MCF 10A (cell line): Measurements from ENCODE around the gene TTLL6. TPM values are rescaled to one million over a fixed set of nuclear protein-coding genes. Genes with fewer than 3 reads are reported as not detected.

Source experiments
- BruUV-seq: library from RNA; stranded (reverse); fragments of 400-500 nt; replicated peaks from 2 replicates; lab custom pipeline; 2021; lab: Mats Ljungman, UMichigan
- CTCF ChIA-PET: fragments of 300-600 bp; sonication (Branson Sonifier 250); formaldehyde crosslinking; extraction: SDS; loops from one replicate; lab custom pipeline; 2021; ENCODE audit warnings: antibody characterized with exemption, inconsistent platforms; lab: Yijun Ruan, JAX
- POLR2A ChIA-PET: fragments of 300-600, 350-650 bp; sonication (Branson Sonifier 250); formaldehyde crosslinking; extraction: SDS; loops from one replicate; lab custom pipeline; 2020; ENCODE audit warnings: antibody characterized with exemption, inconsistent platforms; lab: Yijun Ruan, JAX
- DNase-seq: peaks from one replicate; pipeline ENCODE4 v3.0.0-alpha.2; 2018; ENCODE audit not compliant: unreplicated experiment
- H3K27ac Mint-ChIP-seq: one replicate; pipeline ENCODE4 v1.8.0; 2022; ENCODE audit warnings: mild to moderate bottlenecking, low read depth, mixed read lengths; ENCODE audit not compliant: unreplicated experiment
- H3K27me3 Mint-ChIP-seq: one replicate; pipeline ENCODE4 v1.8.0; 2022; ENCODE audit warnings: mixed read lengths; ENCODE audit not compliant: insufficient read depth, unreplicated experiment
- H3K36me3 Mint-ChIP-seq: one replicate; pipeline ENCODE4 v1.8.0; 2022; ENCODE audit warnings: mild to moderate bottlenecking, moderate library complexity, mixed read lengths; ENCODE audit not compliant: insufficient read depth, unreplicated experiment
- H3K4me1 Mint-ChIP-seq: one replicate; pipeline ENCODE4 v1.8.0; 2022; ENCODE audit warnings: mixed read lengths; ENCODE audit not compliant: insufficient read depth, unreplicated experiment
- H3K4me3 Mint-ChIP-seq: one replicate; pipeline ENCODE4 v1.8.0; 2022; ENCODE audit warnings: mild to moderate bottlenecking, moderate library complexity, mixed read lengths; ENCODE audit not compliant: unreplicated experiment
- H3K9me3 Mint-ChIP-seq: one replicate; pipeline ENCODE4 v1.8.0; 2022; ENCODE audit warnings: mixed read lengths; ENCODE audit not compliant: unreplicated experiment
- CTCF ChIP-seq: fragments of 200-600 bp; IDR thresholded peaks from one replicate; pipeline ENCODE4 v1.8.0; 2022; ENCODE audit warnings: antibody characterized with exemption, mild to moderate bottlenecking; ENCODE audit not compliant: unreplicated experiment
- intact Hi-C: fragments of 100-400 bp; cut with micrococcal nuclease; formaldehyde crosslinking; loops from 2 replicates; pipeline ENCODE4 v1.14.1; 2022
- total RNA-seq: library from RNA; stranded (reverse); gene quantifications from 2 replicates; pipeline ENCODE4 v1.2.3, GENCODE V29; 2022

Gene TTLL6
- total RNA-seq, 1 experiment from 2014 or later, result not detected

DNA sequence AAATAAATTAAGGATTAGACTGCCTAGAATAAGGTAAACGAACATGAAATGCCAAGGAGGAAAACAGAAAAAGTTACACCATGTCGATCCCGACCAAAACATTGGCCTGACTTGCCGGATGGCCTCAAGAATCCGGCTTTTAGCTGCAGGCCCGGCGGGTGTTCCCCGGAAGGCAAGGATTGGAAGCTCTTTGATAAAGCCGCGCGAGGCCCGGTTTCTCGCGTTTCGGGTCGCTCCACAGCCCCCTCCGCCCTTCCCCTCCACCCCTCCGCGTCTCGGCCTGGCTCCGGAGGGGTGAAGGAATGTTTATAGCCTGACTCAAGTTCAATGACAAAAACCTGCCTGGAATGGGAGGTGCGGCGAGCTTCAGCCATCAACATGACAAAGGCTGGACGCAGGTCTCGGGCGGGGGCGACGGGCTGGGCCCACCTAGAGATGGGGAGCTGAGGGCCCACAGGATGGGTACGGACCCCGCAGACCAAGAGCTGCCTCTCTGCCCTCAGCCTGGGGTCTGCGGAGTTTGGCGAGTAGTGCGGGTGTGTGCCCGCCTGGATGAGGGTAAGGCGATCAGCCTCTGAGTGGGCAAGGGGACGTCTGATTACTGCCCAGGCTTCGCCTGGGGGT lies 97.3 kb downstream of the TTLL6 start:
- H3K4me3 Mint-ChIP-seq, result no peak overlapping the region
- intact Hi-C loops, result no loop called here
- no TSS peak for BruUV-seq
- ChIA-PET CTCF (interaction anchor here (0.6 to 2.4 kb wide), 6 partner anchors 61 to 578 kb away, joined by 3 to 9 read pairs (median 3); no protein-coding TSS in a partner anchor), POLR2A (interaction anchor here (0.7 to 1.1 kb wide), 2 partner anchors 10 to 97 kb away, joined by 3 to 4 read pairs; partner anchors contain the start of gene TTLL6)
- no peaks in the 10 kb centered on the region for H3K36me3 Mint-ChIP-seq
- DNase-seq, result no peak
- H3K9me3 Mint-ChIP-seq, result no peaks in the 10 kb centered on the region
- peaks cover 28% of the 10 kb centered on the region for H3K27me3 Mint-ChIP-seq
- H3K4me1 Mint-ChIP-seq, result peaks cover 5% of the 10 kb centered on the region
- no peak for TF ChIP-seq CTCF
- H3K27ac Mint-ChIP-seq, result no peak overlapping the region

- BruUV-seq, result no TSS peak
- peaks cover 28% of the 10 kb centered on the region for H3K27me3 Mint-ChIP-seq
- ChIA-PET POLR2A (interaction anchor here (0.7 to 1.1 kb wide), 3 partner anchors 9 to 98 kb away, joined by 3 to 4 read pairs (median 3); partner anchors contain the start of gene TTLL6), CTCF (interaction anchor here (0.6 to 2.4 kb wide), 7 partner anchors 21 to 578 kb away, joined by 3 to 10 read pairs (median 3); no protein-coding TSS in a partner anchor)
- no peak for DNase-seq
- H3K4me3 Mint-ChIP-seq, result no peak overlapping the region
- H3K4me1 Mint-ChIP-seq, result no peaks in the 10 kb centered on the region
- TF ChIP-seq CTCF, result no peak
- H3K9me3 Mint-ChIP-seq, result no peaks in the 10 kb centered on the region
- H3K27ac Mint-ChIP-seq, result no peak overlapping the region
- H3K36me3 Mint-ChIP-seq, result no peaks in the 10 kb centered on the region
- intact Hi-C loops, result no loop called here
Measured at GRCh38 chr17:48718761-48719641, 98.0 kb downstream of the TTLL6 start.

DNA sequence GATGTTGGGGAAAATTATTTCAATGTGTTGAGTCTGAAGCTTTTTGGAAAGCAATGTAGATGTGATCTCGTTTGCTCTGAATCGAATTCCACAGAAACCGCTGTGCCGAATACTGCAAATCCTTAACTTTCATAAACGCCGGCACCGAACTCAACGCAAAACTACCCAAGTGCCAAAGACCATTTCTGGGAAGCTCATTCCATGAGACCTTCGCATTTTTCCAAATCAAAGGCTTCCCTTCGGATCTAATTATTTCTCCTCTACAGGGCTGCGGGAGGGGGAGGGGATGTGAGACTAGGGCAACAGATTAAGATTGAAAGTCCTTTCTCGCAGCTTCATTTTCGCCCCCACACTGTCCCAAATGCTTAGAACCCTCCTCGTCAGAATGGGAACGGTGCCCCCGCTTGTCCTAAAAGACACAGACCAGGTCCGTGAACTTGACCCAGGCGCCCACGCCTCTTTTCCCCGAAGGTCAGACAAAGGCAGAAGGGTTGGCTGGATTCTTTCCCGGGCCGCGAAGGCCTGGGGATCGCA lies 98.7 kb downstream of the TTLL6 start:
- Mint-ChIP-seq H3K27ac (no peak overlapping the region), H3K36me3 (no peaks in the 10 kb centered on the region), H3K4me1 (no peaks in the 10 kb centered on the region), H3K4me3 (no peak overlapping the region), H3K9me3 (no peaks in the 10 kb centered on the region), H3K27me3 (peaks cover 33% of the 10 kb centered on the region)
- no peak for TF ChIP-seq CTCF
- no TSS peak for BruUV-seq
- intact Hi-C loops, result no loop called here
- POLR2A ChIA-PET, result interaction anchor here (1.0 to 1.1 kb wide), 2 partner anchors 8 to 39 kb away, joined by 3 read pairs; no protein-coding TSS in a partner anchor
- CTCF ChIA-PET, result interaction anchor here (0.6 to 2.4 kb wide), 6 partner anchors 21 to 472 kb away, joined by 3 to 10 read pairs (median 6); partner anchors contain the start of gene CALCOCO2
- no peak for DNase-seq
